K562 (cell line): Measurements from ENCODE around the gene ZNF668. TPM values are rescaled to one million over a fixed set of nuclear protein-coding genes. Genes with fewer than 3 reads are reported as not detected.

Source experiments
- CREM ChIP-seq: IDR thresholded peaks from 2 replicates; pipeline ENCODE4 v1.6.1; 2014; ENCODE audit warnings: antibody characterized with exemption, low read depth
- CXXC5 ChIP-seq: fragments of 250-450 bp; sonication (Bioruptor Pico); IDR thresholded peaks from 2 replicates; pipeline ENCODE4 v1.8.0; 2022; ENCODE audit warnings: inconsistent platforms, mild to moderate bottlenecking, moderate library complexity
- FIP1L1 ChIP-seq: fragments of 200-400 bp; formaldehyde crosslinking; IDR thresholded peaks from 2 replicates; pipeline ENCODE4 v1.6.1; 2018; ENCODE audit warnings: mild to moderate bottlenecking, low read depth, low read length; ENCODE audit not compliant: poor library complexity, severe bottlenecking
- FOXK1 ChIP-seq: sonication (generic); formaldehyde crosslinking; IDR thresholded peaks from 2 replicates; pipeline ENCODE4 v1.8.0; 2022; ENCODE audit warnings: missing genetic modification reagents, mild to moderate bottlenecking, borderline replicate concordance
- GTF2E2 ChIP-seq: fragments of 200-800 bp; sonication (Bioruptor generic); IDR thresholded peaks from 2 replicates; pipeline ENCODE4 v1.6.1; 2016; ENCODE audit warnings: missing genetic modification characterization, missing compliant biosample characterization
- HDAC2 ChIP-seq: fragments of 450-650 bp; IDR thresholded peaks from 2 replicates; pipeline ENCODE4 v1.6.1; 2016; ENCODE audit warnings: mild to moderate bottlenecking
- MTA2 ChIP-seq: fragments of 450-650 bp; IDR thresholded peaks from 2 replicates; pipeline ENCODE4 v1.6.1; 2016; ENCODE audit warnings: low read depth
- OTX1 ChIP-seq: fragments of 450-650 bp; formaldehyde crosslinking; IDR thresholded peaks from 2 replicates; pipeline ENCODE4 v1.4.0; 2022; ENCODE audit warnings: mild to moderate bottlenecking
- RB1 ChIP-seq: fragments of 450-650 bp; IDR thresholded peaks from 2 replicates; pipeline ENCODE4 v1.6.1; 2017; ENCODE audit warnings: low read depth, mild to moderate bottlenecking
- RBM22 ChIP-seq: fragments of 200-400 bp; formaldehyde crosslinking; IDR thresholded peaks from 2 replicates; pipeline ENCODE4 v1.6.1; 2018; ENCODE audit warnings: low read length, low read depth; ENCODE audit not compliant: poor library complexity, severe bottlenecking
- ZBTB1 ChIP-seq: sonication (generic); formaldehyde crosslinking; IDR thresholded peaks from 2 replicates; pipeline ENCODE4 v1.8.1; 2023; ENCODE audit warnings: missing genetic modification reagents, low read depth, mild to moderate bottlenecking, borderline replicate concordance
- ZBTB7A ChIP-seq: IDR thresholded peaks from 2 replicates; pipeline ENCODE4 v1.6.1; 2011; ENCODE audit warnings: low read depth, mild to moderate bottlenecking, low read length, moderate library complexity, borderline replicate concordance; ENCODE audit not compliant: control insufficient read depth
- ZNF583 ChIP-seq: fragments of 250-450 bp; sonication (Bioruptor Pico); IDR thresholded peaks from 2 replicates; pipeline ENCODE4 v1.4.0; 2020
- ZNF584 ChIP-seq: fragments of 200-800 bp; sonication (Bioruptor generic); IDR thresholded peaks from 2 replicates; pipeline ENCODE4 v1.6.1; 2016; ENCODE audit warnings: low read depth, mild to moderate bottlenecking, missing genetic modification characterization, missing compliant biosample characterization
- polyA plus RNA-seq, 8 experiments: library from polyadenylated mRNA; depleted of rRNA in 4 of 8; stranded (reverse) in 5 of 8; unstranded in 3 of 8; fragments of >200 nt; fragmentation: Nextera tagmentation in 2 of 8; fragmentation: Illumina TruSeq in 1 of 8; extraction: Ambion mirVana in 2 of 8; extraction: Trizol in 1 of 8; gene quantifications; 2 replicates each; pipeline versions ENCODE4 v1.2.1 to v1.2.3, GENCODE V29; 2011 to 2014; ENCODE audit warnings: inconsistent platforms in 1 of 8, missing spikeins in 1 of 8
- total RNA-seq, 7 experiments: library from RNA; depleted of rRNA in 6 of 7; stranded (reverse); fragments of >200 nt in 6 of 7; fragmentation: Illumina TruSeq in 2 of 7; extraction: Trizol in 2 of 7; gene quantifications; 2 replicates each; pipeline versions ENCODE4 v1.2.1 to v1.2.3, GENCODE V29; 2011 to 2021; ENCODE audit warnings: low replicate concordance in 1 of 7
- TF ChIP-seq, protein P1 (sequence below): fragments of 250-450 bp; sonication (Bioruptor Pico); IDR thresholded peaks from 2 replicates; pipeline ENCODE4 v1.4.0; 2020
- TF ChIP-seq, protein P2 (sequence below), 2 experiments: IDR thresholded peaks in 1 of 2; conservative IDR thresholded peaks in 1 of 2; 2 replicates each; pipeline ENCODE4 v1.6.1; 2016; ENCODE audit warnings: low read depth in 2 of 2, mild to moderate bottlenecking in 1 of 2, missing compliant biosample characterization in 1 of 2, missing genetic modification characterization in 1 of 2, moderate library complexity in 1 of 2
- TF ChIP-seq, protein P3 (sequence below): fragments of 200-800 bp; sonication (Bioruptor generic); IDR thresholded peaks from 2 replicates; pipeline ENCODE4 v1.6.1; 2017; ENCODE audit warnings: missing genetic modification characterization, missing compliant biosample characterization
- TF ChIP-seq, protein P4 (sequence below): sonication (generic); formaldehyde crosslinking; IDR thresholded peaks from 2 replicates; pipeline ENCODE4 v1.8.0; 2022; ENCODE audit warnings: mild to moderate bottlenecking, missing genetic modification reagents
- TF ChIP-seq, protein P5 (sequence below), 2 experiments: fragments of 450-650 bp in 1 of 2; sonication (generic) in 1 of 2; formaldehyde crosslinking in 1 of 2; IDR thresholded peaks in 1 of 2; conservative IDR thresholded peaks in 1 of 2; 2 replicates each; pipeline versions ENCODE4 v1.6.1 to v1.8.1; 2016 to 2023; ENCODE audit warnings: mild to moderate bottlenecking in 2 of 2, moderate library complexity in 2 of 2, inconsistent platforms in 1 of 2, missing genetic modification reagents in 1 of 2

Gene ZNF668
- total and polyA plus RNA-seq, 9 of the 15 experiments (the other 6 are each of a cell fraction or from before 2014, with no cell fraction given) = 0.04 to 15.3 (median 3.8) TPM; not detected in 1

DNA sequence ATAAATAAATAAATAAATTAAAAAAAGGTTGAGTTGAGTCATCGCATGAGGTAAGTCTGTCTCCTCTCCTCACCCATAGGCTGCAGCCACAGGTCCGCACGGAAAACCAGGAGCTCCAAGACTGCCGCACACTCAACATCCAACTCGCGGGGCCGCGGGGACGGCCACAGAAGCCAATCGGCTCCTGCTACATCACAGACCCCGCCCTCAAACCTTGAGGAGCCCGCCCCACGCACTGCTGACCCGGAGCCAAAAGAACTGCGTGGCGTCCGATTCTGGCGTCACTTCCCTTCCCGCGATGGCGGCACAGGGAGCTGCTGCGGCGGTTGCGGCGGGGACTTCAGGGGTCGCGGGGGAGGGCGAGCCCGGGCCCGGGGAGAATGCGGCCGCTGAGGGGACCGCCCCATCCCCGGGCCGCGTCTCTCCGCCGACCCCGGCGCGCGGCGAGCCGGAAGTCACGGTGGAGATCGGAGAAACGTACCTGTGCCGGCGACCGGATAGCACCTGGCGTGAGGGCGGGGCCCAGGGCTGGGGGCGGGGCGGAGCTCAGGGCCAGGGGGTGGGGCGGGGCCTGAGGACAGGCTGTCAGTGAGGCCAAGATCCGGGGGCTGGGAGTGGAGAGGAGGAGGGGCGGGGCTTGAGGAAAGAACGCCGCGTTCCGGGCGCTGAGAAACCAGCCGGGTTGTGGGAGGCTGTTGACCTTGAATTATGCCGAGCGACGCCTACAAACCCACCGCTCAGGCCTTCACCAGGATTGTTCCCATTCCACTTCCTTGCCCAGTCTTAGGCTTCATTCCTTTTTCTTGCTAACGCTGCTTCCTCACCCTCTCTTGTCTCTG is 43.6 kb upstream of the ZNF668 start, which contains the start of gene KAT8 (continued):
- TF ChIP-seq FOXK1 (CRISPR knock-in tag) = no peak
- TF ChIP-seq ZBTB1 = peak; percentile 82
- TF ChIP-seq, protein P1, sequence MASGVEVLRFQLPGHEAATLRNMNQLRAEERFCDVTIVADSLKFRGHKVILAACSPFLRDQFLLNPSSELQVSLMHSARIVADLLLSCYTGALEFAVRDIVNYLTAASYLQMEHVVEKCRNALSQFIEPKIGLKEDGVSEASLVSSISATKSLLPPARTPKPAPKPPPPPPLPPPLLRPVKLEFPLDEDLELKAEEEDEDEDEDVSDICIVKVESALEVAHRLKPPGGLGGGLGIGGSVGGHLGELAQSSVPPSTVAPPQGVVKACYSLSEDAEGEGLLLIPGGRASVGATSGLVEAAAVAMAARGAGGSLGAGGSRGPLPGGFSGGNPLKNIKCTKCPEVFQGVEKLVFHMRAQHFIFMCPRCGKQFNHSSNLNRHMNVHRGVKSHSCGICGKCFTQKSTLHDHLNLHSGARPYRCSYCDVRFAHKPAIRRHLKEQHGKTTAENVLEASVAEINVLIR (CRISPR knock-in tag) = peak; percentile 94
- TF ChIP-seq, protein P2, sequence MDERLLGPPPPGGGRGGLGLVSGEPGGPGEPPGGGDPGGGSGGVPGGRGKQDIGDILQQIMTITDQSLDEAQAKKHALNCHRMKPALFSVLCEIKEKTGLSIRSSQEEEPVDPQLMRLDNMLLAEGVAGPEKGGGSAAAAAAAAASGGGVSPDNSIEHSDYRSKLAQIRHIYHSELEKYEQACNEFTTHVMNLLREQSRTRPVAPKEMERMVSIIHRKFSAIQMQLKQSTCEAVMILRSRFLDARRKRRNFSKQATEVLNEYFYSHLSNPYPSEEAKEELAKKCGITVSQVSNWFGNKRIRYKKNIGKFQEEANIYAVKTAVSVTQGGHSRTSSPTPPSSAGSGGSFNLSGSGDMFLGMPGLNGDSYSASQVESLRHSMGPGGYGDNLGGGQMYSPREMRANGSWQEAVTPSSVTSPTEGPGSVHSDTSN (CRISPR knock-in tag; IDR thresholded peaks at IDR 0.05; ENCODE audit: low read depth) = no peak
- TF ChIP-seq, protein P2 (tag; conservative IDR thresholded peaks at IDR 0.05; ENCODE audit: low read depth) = no peak
- TF ChIP-seq CXXC5 (CRISPR knock-in tag) = peak; percentile 99
- TF ChIP-seq OTX1 (CRISPR knock-in tag) = 0 out of 2 replicates have a peak, but pooled peaks have one; percentile 6
- TF ChIP-seq, protein P3, sequence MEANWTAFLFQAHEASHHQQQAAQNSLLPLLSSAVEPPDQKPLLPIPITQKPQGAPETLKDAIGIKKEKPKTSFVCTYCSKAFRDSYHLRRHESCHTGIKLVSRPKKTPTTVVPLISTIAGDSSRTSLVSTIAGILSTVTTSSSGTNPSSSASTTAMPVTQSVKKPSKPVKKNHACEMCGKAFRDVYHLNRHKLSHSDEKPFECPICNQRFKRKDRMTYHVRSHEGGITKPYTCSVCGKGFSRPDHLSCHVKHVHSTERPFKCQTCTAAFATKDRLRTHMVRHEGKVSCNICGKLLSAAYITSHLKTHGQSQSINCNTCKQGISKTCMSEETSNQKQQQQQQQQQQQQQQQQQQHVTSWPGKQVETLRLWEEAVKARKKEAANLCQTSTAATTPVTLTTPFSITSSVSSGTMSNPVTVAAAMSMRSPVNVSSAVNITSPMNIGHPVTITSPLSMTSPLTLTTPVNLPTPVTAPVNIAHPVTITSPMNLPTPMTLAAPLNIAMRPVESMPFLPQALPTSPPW (CRISPR knock-in tag) = peak; percentile 88
- peak; percentile 54 for TF ChIP-seq FIP1L1
- peak; percentile 74; the same call in 1 of the 2 replicates for TF ChIP-seq GTF2E2
- no peak for TF ChIP-seq HDAC2
- peak; percentile 84 for TF ChIP-seq RB1
- TF ChIP-seq MTA2 = peak; percentile 71
- TF ChIP-seq, protein P4, sequence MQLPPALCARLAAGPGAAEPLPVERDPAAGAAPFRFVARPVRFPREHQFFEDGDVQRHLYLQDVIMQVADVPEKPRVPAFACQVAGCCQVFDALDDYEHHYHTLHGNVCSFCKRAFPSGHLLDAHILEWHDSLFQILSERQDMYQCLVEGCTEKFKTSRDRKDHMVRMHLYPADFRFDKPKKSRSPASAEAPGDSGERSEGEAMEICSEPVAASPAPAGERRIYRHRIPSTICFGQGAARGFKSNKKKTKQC (CRISPR knock-in tag) = peak; percentile 58; the same call in 1 of the 2 replicates
- no peak for TF ChIP-seq ZNF584 (CRISPR knock-in tag)
- peak; percentile 81 for TF ChIP-seq RBM22
- TF ChIP-seq CREM = peak; percentile 99
- peak; percentile 87 for TF ChIP-seq ZBTB7A
- TF ChIP-seq, protein P5, sequence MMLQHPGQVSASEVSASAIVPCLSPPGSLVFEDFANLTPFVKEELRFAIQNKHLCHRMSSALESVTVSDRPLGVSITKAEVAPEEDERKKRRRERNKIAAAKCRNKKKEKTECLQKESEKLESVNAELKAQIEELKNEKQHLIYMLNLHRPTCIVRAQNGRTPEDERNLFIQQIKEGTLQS (IDR thresholded peaks at IDR 0.05) = peak; percentile 52
- TF ChIP-seq, protein P5 (CRISPR knock-in tag; conservative IDR thresholded peaks at IDR 0.05) = no peak
- no peak for TF ChIP-seq ZNF583
